Esophagus (tissue), 2 donors: Measurements from ENCODE around the gene MAN1B1. TPM values are rescaled to one million over a fixed set of nuclear protein-coding genes. Genes with fewer than 3 reads are reported as not detected.

ENCODE experiments used
- H3K27ac ChIP-seq, 2 donors: one replicate each; pipeline ENCODE4 v1.5.1; 2013; ENCODE audit warnings: low read depth in 2 of 2, mild to moderate bottlenecking in 2 of 2, inconsistent platforms in 1 of 2, low read length in 1 of 2, moderate library complexity in 1 of 2
- H3K27me3 ChIP-seq, 2 donors: one replicate each; pipeline ENCODE4 v1.6.1; 2013; ENCODE audit warnings: low read length in 2 of 2, control low read depth in 1 of 2, mild to moderate bottlenecking in 1 of 2; ENCODE audit not compliant: insufficient read depth in 2 of 2, control insufficient read depth in 1 of 2
- H3K36me3 ChIP-seq, 2 donors: one replicate each; pipeline ENCODE4 v1.6.1; 2013; ENCODE audit warnings: low read length in 1 of 2; ENCODE audit not compliant: control insufficient read depth in 2 of 2, insufficient read depth in 2 of 2
- H3K4me1 ChIP-seq, 2 donors: one replicate each; pipeline ENCODE4 v1.6.1; 2013; ENCODE audit warnings: low read length in 1 of 2; ENCODE audit not compliant: control insufficient read depth in 2 of 2, insufficient read depth in 2 of 2
- H3K4me3 ChIP-seq, 2 donors: one replicate each; pipeline ENCODE4 v1.5.1; 2013; ENCODE audit warnings: low read length in 2 of 2, mild to moderate bottlenecking in 2 of 2, low read depth in 1 of 2, moderate library complexity in 1 of 2
- H3K9me3 ChIP-seq, 2 donors: one replicate each; pipeline ENCODE4 v1.6.1; 2013; ENCODE audit warnings: mild to moderate bottlenecking in 2 of 2, low read depth in 1 of 2, low read length in 1 of 2, moderate library complexity in 1 of 2; ENCODE audit not compliant: control insufficient read depth in 2 of 2, insufficient read depth in 1 of 2
- WGBS, 2 donors: extraction: QIAGEN DNeasy Blood & Tissue Kit; methylation state at CpG; one replicate each; pipeline ENCODE4 v1.1.7; 2013; 5-methylcytosine and 5-hydroxymethylcytosine counted together
- polyA plus RNA-seq, 2 donors: library from polyadenylated mRNA; stranded (reverse); fragments of 200-250 nt; gene quantifications; one replicate each; pipeline ENCODE4 v1.2.3, GENCODE V29; 2013
- donor health status: healthy with polysubstance abuse.
- donor health status: Bipolar disorder and iron deficiency.

Gene MAN1B1
- polyA plus RNA-seq, 2 donors = 28.5 to 42.3 TPM

DNA sequence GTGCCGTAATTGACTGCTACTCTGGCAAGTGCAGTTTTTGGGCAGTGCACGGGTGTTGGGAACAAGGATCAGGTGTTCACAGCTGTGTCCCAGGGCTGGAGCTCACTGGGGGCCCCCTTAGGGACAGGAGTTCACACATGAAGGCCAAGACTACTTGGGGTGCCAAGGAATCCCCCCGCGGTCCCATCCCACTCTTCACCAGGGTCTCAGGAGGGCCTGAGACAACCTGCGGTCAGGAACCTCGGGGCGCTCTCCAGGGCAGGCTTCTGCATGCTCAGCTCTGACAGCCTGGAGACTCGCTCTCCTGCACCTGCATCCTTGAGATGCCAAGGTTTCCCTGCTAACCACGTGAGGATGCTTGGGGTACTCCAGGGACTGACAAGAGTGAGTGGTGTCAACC is 2.3 kb upstream of the MAN1B1 start:
- Histone ChIP-seq H3K4me3 (no peak overlapping the region), H3K27ac (peak overlapping the region; percentile 56 to 57), H3K27me3 (no peaks in the 10 kb centered on the region), H3K9me3 (no peaks in the 10 kb centered on the region), H3K36me3 (peaks cover 0 to 14% of the 10 kb centered on the region in 2 donors), H3K4me1 (peaks cover 0 to 21% of the 10 kb centered on the region in 2 donors)
- 50 to 67% methylated on average over 9 of the region's 9 CpGs for WGBS, 2 donors

DNA sequence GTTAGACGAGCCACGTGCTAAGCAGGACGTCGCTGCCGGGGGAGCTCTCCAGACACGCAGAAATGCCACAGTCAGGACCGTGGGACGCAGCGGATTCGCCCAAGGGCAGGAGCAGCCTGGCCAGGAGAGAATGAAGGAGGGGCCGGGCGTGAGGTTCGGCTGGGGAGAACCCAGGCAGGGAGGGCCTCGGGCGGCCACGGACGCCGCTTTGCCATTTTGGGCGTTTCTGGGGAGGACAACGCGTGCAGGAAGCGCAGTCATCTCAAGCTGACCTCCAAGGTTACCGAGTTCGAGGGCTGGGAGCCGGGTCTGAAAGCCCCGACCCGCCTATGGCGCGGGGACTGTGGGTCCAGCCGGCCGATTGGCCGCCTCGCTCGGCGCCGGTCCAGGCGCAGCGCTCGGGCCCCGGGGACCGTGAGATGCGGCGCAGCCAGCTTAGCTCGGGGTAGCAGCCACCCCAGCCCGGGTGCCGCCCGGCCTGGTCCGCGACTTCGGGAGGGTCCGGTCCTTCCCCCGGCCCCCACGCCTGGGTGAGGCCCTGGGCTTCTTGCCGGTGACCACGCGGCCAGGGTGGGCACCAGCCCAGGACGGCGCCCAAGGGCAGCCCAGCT is 760 bp upstream of the MAN1B1 start:
- Histone ChIP-seq H3K9me3 (no peaks in the 10 kb centered on the region), H3K36me3 (peaks cover 0 to 8% of the 10 kb centered on the region in 2 donors), H3K4me1 (peaks cover 0 to 28% of the 10 kb centered on the region in 2 donors), H3K27ac (peak overlapping the region; percentile 97 to 98), H3K4me3 (peak overlapping the region; percentile 65 to 66), H3K27me3 (no peaks in the 10 kb centered on the region)
- 1% methylated on average over 49 to 58 of the region's 58 CpGs for WGBS, 2 donors

DNA sequence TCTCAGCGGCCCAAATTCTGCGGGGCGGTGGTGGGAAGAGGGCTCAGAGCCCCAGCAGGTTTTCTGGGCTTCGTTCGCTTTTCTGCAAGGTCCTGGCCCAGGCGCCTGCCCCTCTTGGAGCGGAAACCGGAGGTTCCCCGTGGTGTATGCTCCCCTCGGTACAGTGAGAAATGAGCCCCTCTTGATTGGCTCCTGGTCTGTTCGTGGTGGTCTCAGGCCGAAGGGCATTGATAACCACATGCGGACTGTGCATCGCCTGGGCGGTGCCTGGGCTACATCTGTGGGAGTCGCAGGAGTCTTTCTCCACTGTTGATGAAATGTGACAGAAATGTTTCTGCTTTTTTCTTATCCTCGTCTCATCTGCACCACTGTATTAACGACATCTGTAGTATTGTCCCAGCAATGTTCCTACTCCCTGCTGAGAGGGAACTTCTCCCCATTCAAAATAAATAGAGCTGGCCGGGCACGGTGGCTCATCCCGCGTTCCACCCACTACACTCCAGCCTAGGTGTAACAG is 682 bp downstream of the MAN1B1 start:
- 9 to 11% methylated on average over 19 to 22 of the region's 22 CpGs for WGBS, 2 donors
- H3K4me3 ChIP-seq = peak overlapping the region; percentile 71 to 78

DNA sequence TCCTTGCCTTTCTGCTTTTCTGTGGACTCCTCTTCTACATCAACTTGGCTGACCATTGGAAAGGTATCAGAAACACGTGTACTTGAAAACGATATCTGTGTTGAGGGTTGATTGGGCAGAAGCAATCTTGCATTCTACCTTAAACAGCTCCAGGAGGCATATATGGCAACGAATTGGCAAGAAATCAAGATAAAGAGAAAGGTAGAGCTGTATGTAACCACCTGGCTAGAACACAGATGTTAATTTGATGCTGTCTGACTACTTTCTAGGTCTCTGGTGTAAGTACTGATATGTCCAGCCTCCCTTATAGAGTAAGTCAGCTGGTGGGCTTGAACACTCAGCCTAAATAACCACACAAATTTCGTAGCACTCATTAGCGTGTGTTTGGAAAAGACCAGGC is 1.3 kb downstream of the MAN1B1 start:
- no peaks in the 10 kb centered on the region for H3K27me3 ChIP-seq
- peaks cover 0 to 25% of the 10 kb centered on the region in 2 donors for H3K4me1 ChIP-seq
- H3K4me3 ChIP-seq = no peak overlapping the region
- 69 to 77% methylated on average over 5 of the region's 5 CpGs for WGBS, 2 donors
- no peak overlapping the region for H3K27ac ChIP-seq
- H3K36me3 ChIP-seq = peaks cover 0 to 11% of the 10 kb centered on the region in 2 donors
- H3K9me3 ChIP-seq = no peaks in the 10 kb centered on the region

More for the DNA sequence above, 682 bp downstream of the MAN1B1 start:
- H3K9me3 ChIP-seq = no peaks in the 10 kb centered on the region
- H3K27ac ChIP-seq = peak overlapping the region; percentile 85 to 97
- peaks cover 0 to 11% of the 10 kb centered on the region in 2 donors for H3K36me3 ChIP-seq
- no peaks in the 10 kb centered on the region for H3K27me3 ChIP-seq
- H3K4me1 ChIP-seq = peaks cover 0 to 28% of the 10 kb centered on the region in 2 donors

DNA sequence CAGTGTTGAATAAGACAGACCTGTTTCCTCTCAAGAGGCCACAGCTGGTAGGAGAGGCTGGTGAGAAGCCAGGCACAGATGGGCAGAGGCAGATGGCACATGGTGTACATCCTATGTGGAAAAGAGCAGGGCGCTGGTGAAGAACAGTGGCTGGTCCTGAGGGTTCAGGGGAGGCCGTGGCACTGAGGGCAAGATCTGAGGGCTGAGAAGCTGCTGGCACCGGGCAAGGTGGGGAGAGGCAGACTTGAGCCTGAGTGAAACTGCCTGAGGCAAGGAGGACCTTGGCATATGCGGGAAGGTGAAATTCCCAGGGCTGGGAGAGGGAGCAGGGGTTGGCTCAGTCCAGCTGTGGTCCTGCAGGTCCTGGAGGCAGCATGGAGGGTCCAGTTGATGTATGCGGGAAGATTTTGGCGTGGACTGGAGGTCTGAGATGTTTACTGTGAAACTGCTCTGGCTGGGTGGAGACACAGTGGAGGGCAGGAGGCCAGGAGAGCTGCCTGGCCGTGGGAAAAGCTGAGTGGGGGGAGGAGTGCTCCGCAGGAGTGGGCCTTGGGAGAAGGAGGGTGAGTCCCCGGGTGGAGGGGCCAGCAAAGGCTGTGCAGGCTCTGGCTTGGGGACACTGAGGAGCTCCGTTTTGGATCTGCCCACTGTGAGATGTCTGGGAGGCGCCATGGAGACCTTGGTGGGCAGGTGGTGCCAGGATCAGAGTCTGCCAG is 2.6 kb downstream of the MAN1B1 start:
- H3K4me1 ChIP-seq = peaks cover 0 to 22% of the 10 kb centered on the region in 2 donors
- 61 to 64% methylated on average over 11 of the region's 11 CpGs for WGBS, 2 donors
- H3K4me3 ChIP-seq = no peak overlapping the region
- no peaks in the 10 kb centered on the region for H3K9me3 ChIP-seq
- peaks cover 0 to 11% of the 10 kb centered on the region in 2 donors for H3K36me3 ChIP-seq
- peak overlapping the region; percentile 52 to 74 for H3K27ac ChIP-seq
- no peaks in the 10 kb centered on the region for H3K27me3 ChIP-seq

DNA sequence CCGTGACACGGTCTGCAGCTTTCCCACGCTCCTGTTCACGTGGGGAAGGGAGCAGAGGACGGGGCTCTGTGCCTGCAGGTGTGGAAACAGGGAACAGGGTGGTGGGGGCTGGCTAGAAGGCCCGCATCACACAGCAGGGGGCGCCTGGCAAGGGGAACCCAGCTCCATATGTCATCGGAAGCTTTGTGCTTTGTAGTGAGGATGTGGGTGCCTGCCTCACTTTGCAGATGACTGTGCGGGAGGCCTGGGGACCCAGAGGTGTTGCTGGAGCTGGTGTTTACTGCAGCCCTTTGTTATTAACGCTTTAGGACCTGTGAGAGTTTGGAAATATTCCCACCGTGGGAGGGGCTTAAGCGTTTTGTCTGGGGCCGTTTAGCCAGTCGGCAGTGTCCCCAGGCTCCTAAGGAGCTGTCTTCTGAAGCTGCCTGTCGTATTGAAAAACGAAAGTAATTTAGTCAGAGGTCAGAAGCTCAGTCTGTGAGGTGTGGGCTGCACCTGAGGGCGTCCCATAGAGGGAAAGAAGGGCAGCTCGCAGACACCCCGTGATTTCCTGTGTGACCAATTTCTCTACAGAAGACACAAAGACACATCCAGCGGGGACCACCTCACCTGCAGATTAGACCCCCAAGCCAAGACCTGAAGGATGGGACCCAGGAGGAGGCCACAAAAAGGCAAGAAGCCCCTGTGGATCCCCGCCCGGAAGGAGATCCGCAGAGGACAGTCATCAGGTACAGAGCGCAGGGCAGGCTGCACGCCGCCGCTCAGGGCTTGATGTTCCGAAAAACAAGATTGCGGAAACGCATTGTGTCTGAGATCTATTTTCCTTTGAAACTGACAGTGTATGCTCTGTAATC is 9.1 kb downstream of the MAN1B1 start:
- 68 to 73% methylated on average over 30 of the region's 30 CpGs for WGBS, 2 donors
- no peaks in the 10 kb centered on the region for H3K4me1 ChIP-seq

DNA sequence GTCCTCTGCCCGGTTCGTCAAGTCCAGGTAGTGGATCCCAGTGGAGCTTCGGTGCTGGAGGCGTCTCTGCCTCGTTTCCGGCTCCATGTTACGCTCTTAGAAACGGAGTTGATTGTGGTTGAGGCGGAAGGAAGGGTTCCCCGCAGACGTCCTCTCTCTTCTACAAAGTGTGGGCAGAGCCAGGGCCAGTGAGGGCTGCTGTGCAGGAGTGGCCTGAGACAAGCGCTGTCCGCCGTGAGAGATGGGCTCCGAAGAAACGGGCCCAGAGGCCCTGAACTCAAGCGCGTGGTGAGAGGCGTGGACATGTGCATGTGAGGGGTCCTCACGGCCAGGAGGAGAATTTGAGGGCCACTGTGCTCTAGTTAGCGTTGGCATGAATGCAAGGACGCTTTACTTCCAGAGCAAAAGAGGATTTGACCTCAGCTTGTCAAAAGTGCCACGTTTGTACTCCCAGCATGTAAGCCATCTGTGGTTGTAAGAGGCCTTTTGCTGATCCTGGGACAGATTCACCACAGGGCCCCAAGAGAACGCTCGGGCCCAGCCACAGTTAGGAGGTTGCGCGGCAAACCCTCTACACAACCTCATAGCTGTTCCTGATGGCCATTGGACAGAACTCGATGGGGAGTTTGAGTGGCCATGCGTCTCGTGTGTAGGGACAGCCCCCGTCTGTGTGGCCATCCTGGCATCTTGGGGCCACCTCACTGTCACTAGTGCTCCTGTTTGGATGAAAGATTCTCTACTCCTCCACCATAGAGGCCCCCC is 10.2 kb downstream of the MAN1B1 start:
- WGBS, 2 donors = 94% methylated on average over 31 of the region's 31 CpGs
- peaks cover 1 to 46% of the 10 kb centered on the region in 2 donors for H3K36me3 ChIP-seq
- H3K27ac ChIP-seq = no peak overlapping the region
- no peaks in the 10 kb centered on the region for H3K4me1 ChIP-seq
- H3K9me3 ChIP-seq = peaks cover 0 to 8% of the 10 kb centered on the region in 2 donors
- no peaks in the 10 kb centered on the region for H3K27me3 ChIP-seq
- no peak overlapping the region for H3K4me3 ChIP-seq

More for the DNA sequence above, 9.1 kb downstream of the MAN1B1 start:
- Histone ChIP-seq H3K4me3 (no peak overlapping the region), H3K9me3 (no peaks in the 10 kb centered on the region), H3K27ac (peak overlapping the region in 1 of 2 donors; percentile 53), H3K27me3 (no peaks in the 10 kb centered on the region), H3K36me3 (peaks cover 0 to 39% of the 10 kb centered on the region in 2 donors)

DNA sequence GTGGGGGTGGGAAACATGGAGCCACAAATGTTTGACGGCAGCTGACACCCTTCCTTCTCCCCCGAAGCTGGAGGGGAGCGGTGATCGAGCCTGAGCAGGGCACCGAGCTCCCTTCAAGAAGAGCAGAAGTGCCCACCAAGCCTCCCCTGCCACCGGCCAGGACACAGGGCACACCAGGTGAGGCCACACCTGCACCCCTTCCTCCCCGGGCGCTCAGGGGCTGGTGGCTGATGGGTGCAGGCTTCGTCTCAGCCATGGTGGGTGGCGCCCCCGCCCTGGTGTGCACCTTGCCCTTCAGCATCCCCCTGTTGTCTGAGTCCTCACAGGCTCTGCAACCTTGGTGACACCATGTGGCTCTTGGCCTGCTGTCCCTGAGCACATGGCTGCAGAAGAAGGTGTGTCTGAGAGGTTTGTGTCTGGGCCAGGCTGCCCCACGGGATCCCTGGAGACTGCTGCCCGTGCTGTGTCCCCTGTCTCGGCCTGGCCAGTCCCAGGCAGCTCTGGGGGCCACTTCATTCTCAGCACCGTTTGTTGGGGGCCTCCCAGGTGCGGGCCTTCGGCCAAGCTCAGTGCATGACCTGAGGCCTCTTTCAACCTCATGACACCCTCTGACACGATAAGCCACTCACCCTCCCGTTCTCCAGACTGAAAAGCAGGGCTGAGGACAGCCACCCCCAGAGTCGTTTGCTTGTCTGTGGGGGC is 11.1 kb downstream of the MAN1B1 start:
- Histone ChIP-seq H3K9me3 (peaks cover 0 to 18% of the 10 kb centered on the region in 2 donors), H3K36me3 (peaks cover 6 to 52% of the 10 kb centered on the region in 2 donors), H3K27ac (no peak overlapping the region), H3K27me3 (no peaks in the 10 kb centered on the region), H3K4me1 (no peaks in the 10 kb centered on the region), H3K4me3 (no peak overlapping the region)
- WGBS, 2 donors = 91 to 92% methylated on average over 20 of the region's 20 CpGs
